HepG2 (cell line): ENCODE data around the gene SLC16A5. TPM values are rescaled to one million over a fixed set of nuclear protein-coding genes. Genes with fewer than 3 reads are reported as not detected.

Source experiments
- CCDC6 ChIP-seq: sonication (generic); formaldehyde crosslinking; IDR thresholded peaks from 2 replicates; pipeline ENCODE4 v1.8.1; 2022; ENCODE audit warnings: mild to moderate bottlenecking, missing genetic modification reagents, moderate library complexity
- ERF ChIP-seq: IDR thresholded peaks from 2 replicates; pipeline ENCODE4 v1.6.1; 2018; ENCODE audit warnings: missing biosample characterization, missing genetic modification reagents
- GATA4 ChIP-seq: sonication (generic); IDR thresholded peaks from 2 replicates; pipeline ENCODE4 v1.6.1; 2016; ENCODE audit warnings: antibody characterized with exemption, low read depth, borderline replicate concordance
- GLI4 ChIP-seq: sonication (generic); formaldehyde crosslinking; IDR thresholded peaks from 2 replicates; pipeline ENCODE4 v1.5.1; 2020; ENCODE audit warnings: missing genetic modification reagents, mild to moderate bottlenecking, moderate library complexity, borderline replicate concordance
- GTF3A ChIP-seq: sonication (generic); formaldehyde crosslinking; conservative IDR thresholded peaks from 2 replicates; pipeline ENCODE4 v1.4.0; 2020; ENCODE audit warnings: mild to moderate bottlenecking, missing genetic modification reagents
- GZF1 ChIP-seq: sonication (generic); formaldehyde crosslinking; IDR thresholded peaks from 2 replicates; pipeline ENCODE4 v1.5.1; 2020; ENCODE audit warnings: mild to moderate bottlenecking, missing genetic modification reagents
- HNRNPUL1 ChIP-seq: fragments of 200-400 bp; formaldehyde crosslinking; IDR thresholded peaks from 2 replicates; pipeline ENCODE4 v1.6.1; 2017; ENCODE audit warnings: low read depth, mild to moderate bottlenecking, low read length, moderate library complexity
- KDM4B ChIP-seq: sonication (generic); formaldehyde crosslinking; IDR thresholded peaks from 2 replicates; pipeline ENCODE4 v1.4.0; 2020; ENCODE audit warnings: missing genetic modification reagents
- MBNL3 ChIP-seq: fragments of 250-450 bp; sonication (Bioruptor Pico); conservative IDR thresholded peaks from 2 replicates; pipeline ENCODE4 v1.8.0; 2022; ENCODE audit warnings: mild to moderate bottlenecking, inconsistent platforms
- NR3C1 ChIP-seq: sonication (generic); formaldehyde crosslinking; IDR thresholded peaks from 2 replicates; pipeline ENCODE4 v1.4.0; 2020; ENCODE audit warnings: missing genetic modification reagents
- PCBP2 ChIP-seq: fragments of 200-400 bp; formaldehyde crosslinking; optimal IDR thresholded peaks from 2 replicates; pipeline ENCODE3; 2018; ENCODE audit warnings: low read length, low read depth; ENCODE audit not compliant: poor library complexity, severe bottlenecking
- RBAK ChIP-seq: sonication (generic); formaldehyde crosslinking; IDR thresholded peaks from 2 replicates; pipeline ENCODE4 v1.5.1; 2020; ENCODE audit warnings: mild to moderate bottlenecking, missing genetic modification reagents
- RBM39 ChIP-seq: fragments of 200-400 bp; formaldehyde crosslinking; IDR thresholded peaks from one replicate; pipeline ENCODE4 v1.6.1; 2018; ENCODE audit warnings: antibody characterized with exemption, mild to moderate bottlenecking, low read depth, low read length; ENCODE audit not compliant: poor library complexity, severe bottlenecking
- SNAPC5 ChIP-seq: sonication (generic); formaldehyde crosslinking; IDR thresholded peaks from 2 replicates; pipeline ENCODE4 v1.8.1; 2023; ENCODE audit warnings: mild to moderate bottlenecking, missing genetic modification reagents, borderline replicate concordance
- XRCC5 ChIP-seq: fragments of 200-400 bp; formaldehyde crosslinking; optimal IDR thresholded peaks from 2 replicates; pipeline ENCODE3; 2017; ENCODE audit warnings: mild to moderate bottlenecking, low read length
- ZBTB25 ChIP-seq: IDR thresholded peaks from 2 replicates; pipeline ENCODE4 v1.6.1; 2018; ENCODE audit warnings: missing genetic modification reagents
- ZNF232 ChIP-seq: sonication (generic); formaldehyde crosslinking; IDR thresholded peaks from 2 replicates; pipeline ENCODE4 v1.4.0; 2020; ENCODE audit warnings: missing genetic modification reagents, borderline replicate concordance
- ZNF34 ChIP-seq: sonication (generic); formaldehyde crosslinking; IDR thresholded peaks from 2 replicates; pipeline ENCODE4 v1.4.0; 2020; ENCODE audit warnings: mild to moderate bottlenecking, missing genetic modification reagents, borderline replicate concordance
- ZNF737 ChIP-seq: sonication (generic); formaldehyde crosslinking; IDR thresholded peaks from 2 replicates; pipeline ENCODE4 v1.5.0; 2020; ENCODE audit warnings: missing genetic modification reagents, mild to moderate bottlenecking, borderline replicate concordance
- ZNF749 ChIP-seq: sonication (generic); formaldehyde crosslinking; IDR thresholded peaks from 2 replicates; pipeline ENCODE4 v1.8.0; 2022; ENCODE audit warnings: mild to moderate bottlenecking, missing genetic modification reagents, moderate library complexity, borderline replicate concordance
- ZNF773 ChIP-seq: sonication (generic); formaldehyde crosslinking; IDR thresholded peaks from 2 replicates; pipeline ENCODE4 v1.4.0; 2020; ENCODE audit warnings: missing genetic modification reagents, borderline replicate concordance
- ZUFSP ChIP-seq: sonication (generic); formaldehyde crosslinking; IDR thresholded peaks from 2 replicates; pipeline ENCODE4 v1.9.0; 2021; ENCODE audit warnings: missing genetic modification reagents, mild to moderate bottlenecking, borderline replicate concordance
- ZZZ3 ChIP-seq: sonication (generic); formaldehyde crosslinking; IDR thresholded peaks from 2 replicates; pipeline ENCODE4 v1.4.0; 2020; ENCODE audit warnings: missing genetic modification reagents, mild to moderate bottlenecking, borderline replicate concordance
- polyA plus RNA-seq, 8 experiments: library from polyadenylated mRNA; depleted of rRNA in 3 of 8; stranded (reverse) in 7 of 8; unstranded in 1 of 8; fragments of >200 nt; fragmentation: Illumina TruSeq in 4 of 8; extraction: Trizol in 4 of 8; gene quantifications; 2 replicates each; pipeline versions ENCODE4 v1.2.1 to v1.2.3, GENCODE V29; 2011 to 2016; ENCODE audit warnings: low read depth in 4 of 8, missing spikeins in 1 of 8, mixed read lengths in 1 of 8; ENCODE audit not compliant: insufficient read depth in 1 of 8
- total RNA-seq, 5 experiments: library from RNA; depleted of rRNA; stranded (reverse); fragments of >200 nt; fragmentation: Illumina TruSeq; extraction: Trizol; gene quantifications; 2 replicates each; pipeline ENCODE4 v1.2.3, GENCODE V29; 2016; ENCODE audit warnings: low read depth in 1 of 5
- TF ChIP-seq, protein P1 (sequence below): sonication (generic); formaldehyde crosslinking; IDR thresholded peaks from 2 replicates; pipeline ENCODE4 v1.4.0; 2020; ENCODE audit warnings: missing genetic modification reagents

Gene SLC16A5
- total and polyA plus RNA-seq, 2 of the 13 experiments (the other 11 are each of a cell fraction or from before 2014, with no cell fraction given): 0.69 to 5.6 TPM

DNA sequence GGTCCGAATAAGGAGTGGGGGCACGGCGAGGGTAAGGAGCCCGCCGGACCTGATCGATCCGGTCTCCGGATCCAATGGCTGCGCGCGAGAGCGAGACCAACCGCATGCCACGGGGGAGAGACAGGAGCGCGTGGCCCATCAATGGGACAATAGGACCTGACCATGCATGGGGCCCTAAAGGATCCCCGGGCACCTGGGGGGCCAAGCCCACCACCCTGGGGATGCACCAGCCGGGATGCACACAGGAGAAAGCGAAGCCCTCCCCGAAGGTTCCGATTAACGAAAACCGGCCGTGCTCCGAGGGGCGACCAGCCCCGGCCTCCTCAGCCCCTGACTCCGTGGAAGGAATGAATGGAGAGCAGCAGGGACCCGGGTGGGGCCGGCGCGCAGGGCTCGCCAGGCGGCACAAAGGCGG, 66.0 kb downstream of the SLC16A5 start (continued):
- TF ChIP-seq ZBTB25 (no peak), NR3C1 (no peak), ZZZ3 (CRISPR knock-in tag) (no peak), HNRNPUL1 (no peak), ZNF773 (CRISPR knock-in tag) (no peak), GATA4 (no peak), CCDC6 (CRISPR knock-in tag) (no peak), ZNF749 (CRISPR knock-in tag) (no peak), KDM4B (CRISPR knock-in tag) (no peak), ZNF737 (CRISPR knock-in tag) (0 out of 2 replicates have a peak, but pooled peaks have one; percentile 41), ZNF232 (CRISPR knock-in tag) (no peak), PCBP2 (no peak), RBAK (CRISPR knock-in tag) (no peak), GTF3A (CRISPR knock-in tag) (no peak), SNAPC5 (CRISPR knock-in tag) (0 out of 2 replicates have a peak, but pooled peaks have one; percentile 13), ZUFSP (CRISPR knock-in tag) (no peak), XRCC5 (no peak), ERF (CRISPR knock-in tag) (no peak), ZNF34 (CRISPR knock-in tag) (no peak), MBNL3 (CRISPR knock-in tag) (no peak), GLI4 (no peak), RBM39 (no peak), GZF1 (CRISPR knock-in tag) (no peak)
- TF ChIP-seq, protein P1, sequence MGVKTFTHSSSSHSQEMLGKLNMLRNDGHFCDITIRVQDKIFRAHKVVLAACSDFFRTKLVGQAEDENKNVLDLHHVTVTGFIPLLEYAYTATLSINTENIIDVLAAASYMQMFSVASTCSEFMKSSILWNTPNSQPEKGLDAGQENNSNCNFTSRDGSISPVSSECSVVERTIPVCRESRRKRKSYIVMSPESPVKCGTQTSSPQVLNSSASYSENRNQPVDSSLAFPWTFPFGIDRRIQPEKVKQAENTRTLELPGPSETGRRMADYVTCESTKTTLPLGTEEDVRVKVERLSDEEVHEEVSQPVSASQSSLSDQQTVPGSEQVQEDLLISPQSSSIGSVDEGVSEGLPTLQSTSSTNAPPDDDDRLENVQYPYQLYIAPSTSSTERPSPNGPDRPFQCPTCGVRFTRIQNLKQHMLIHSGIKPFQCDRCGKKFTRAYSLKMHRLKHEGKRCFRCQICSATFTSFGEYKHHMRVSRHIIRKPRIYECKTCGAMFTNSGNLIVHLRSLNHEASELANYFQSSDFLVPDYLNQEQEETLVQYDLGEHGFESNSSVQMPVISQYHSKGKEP: no peak
